BE2C (cell line): Measurements from ENCODE around the gene TRAF4.

Source experiments
- DNase-seq: peaks from one replicate; pipeline ENCODE4 v3.0.0-alpha.2; 2020
- H3K27me3 ChIP-seq: fragments of 250-450 bp; sonication (Bioruptor Pico); 2 replicates; pipeline ENCODE4 v1.5.1; 2020; ENCODE audit warnings: mild to moderate bottlenecking
- H3K36me3 ChIP-seq: fragments of 250-450 bp; sonication (Bioruptor Pico); 2 replicates; pipeline ENCODE4 v1.5.1; 2020; ENCODE audit warnings: mild to moderate bottlenecking
- H3K4me1 ChIP-seq: fragments of 250-450 bp; sonication (Bioruptor Pico); 2 replicates; pipeline ENCODE4 v1.5.1; 2020
- H3K4me3 ChIP-seq: 2 replicates; pipeline ENCODE4 v1.5.1; 2011; ENCODE audit warnings: low read depth, low read length
- H3K9me3 ChIP-seq: fragments of 250-450 bp; sonication (Bioruptor Pico); 2 replicates; pipeline ENCODE4 v1.5.1; 2020
- CTCF ChIP-seq: IDR thresholded peaks from 2 replicates; pipeline ENCODE4 v1.5.1; 2012; ENCODE audit warnings: mild to moderate bottlenecking, low read depth, low read length

The TRAF4 gene

DNA sequence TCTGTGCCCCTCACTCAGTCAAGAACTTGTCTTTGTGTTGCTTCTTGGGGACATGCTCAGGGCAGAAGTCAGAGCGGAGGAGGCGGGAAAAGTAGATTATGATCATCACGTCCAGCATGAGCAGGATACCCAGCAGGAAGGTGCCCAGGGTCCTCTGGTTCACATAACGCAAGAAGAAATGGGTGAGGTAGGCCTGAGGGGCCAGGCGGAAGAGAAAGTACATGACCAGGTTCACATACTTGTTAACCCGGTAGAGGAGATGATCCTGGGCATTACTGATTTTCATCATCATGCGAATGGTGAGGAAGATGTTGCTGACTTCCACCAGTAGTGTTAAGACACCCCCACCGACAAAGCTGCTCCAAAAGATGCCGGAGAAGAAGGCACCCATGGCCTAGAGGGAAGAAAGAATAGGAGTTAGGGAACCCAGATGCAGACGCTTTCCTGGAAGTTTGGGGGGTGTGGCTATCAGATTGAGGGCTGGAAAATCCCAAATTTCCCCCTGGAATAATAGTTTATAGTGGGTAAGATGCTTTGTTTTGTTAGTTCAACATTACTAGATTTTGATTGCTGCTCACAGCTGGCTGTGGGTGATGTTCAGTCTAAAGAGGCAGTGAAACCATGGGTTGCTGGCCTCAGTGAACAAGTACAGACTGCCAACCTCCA is 19.2 kb upstream of the TRAF4 start:
- Histone ChIP-seq H3K4me1 (peaks cover 3% of the 10 kb centered on the region; the same call in 1 of the 2 replicates), H3K9me3 (no peaks in the 10 kb centered on the region), H3K36me3 (peaks cover 53% of the 10 kb centered on the region), H3K4me3 (peak overlapping the region; percentile 64), H3K27me3 (no peaks in the 10 kb centered on the region)
- no peak for TF ChIP-seq CTCF
- DNase-seq: no peak

DNA sequence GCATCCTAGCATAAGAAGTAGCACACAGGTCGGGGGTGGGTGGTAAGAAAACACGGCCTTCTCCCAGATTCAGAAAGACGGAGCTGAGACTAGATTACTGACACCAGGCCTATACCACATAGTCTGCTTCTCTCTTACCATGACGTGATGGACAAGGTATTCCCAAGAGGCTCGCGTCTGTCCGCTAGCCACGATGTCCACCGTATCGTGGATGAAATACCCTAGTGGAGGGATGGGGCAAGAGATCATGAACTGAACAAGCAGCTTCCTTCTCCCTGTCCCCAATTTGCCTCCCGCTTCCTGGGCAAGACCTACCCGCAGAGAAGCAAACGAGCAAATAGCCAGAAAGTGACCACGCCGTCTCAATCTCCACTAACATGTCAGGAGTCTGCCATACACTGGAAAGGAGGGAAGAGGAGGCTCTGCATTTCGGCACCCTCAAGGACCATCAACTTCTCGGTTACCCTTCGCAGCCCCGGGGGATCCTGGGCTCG is 18.6 kb upstream of the TRAF4 start:
- TF ChIP-seq CTCF: peak; percentile 24; the same call in 1 of the 2 replicates
- H3K4me3 ChIP-seq: peak overlapping the region; percentile 64
- peak; percentile 43 for DNase-seq
- peaks cover 50% of the 10 kb centered on the region for H3K36me3 ChIP-seq
- no peaks in the 10 kb centered on the region for H3K27me3 ChIP-seq
- no peaks in the 10 kb centered on the region for H3K9me3 ChIP-seq
- H3K4me1 ChIP-seq: peaks cover 3% of the 10 kb centered on the region; the same call in 1 of the 2 replicates

DNA sequence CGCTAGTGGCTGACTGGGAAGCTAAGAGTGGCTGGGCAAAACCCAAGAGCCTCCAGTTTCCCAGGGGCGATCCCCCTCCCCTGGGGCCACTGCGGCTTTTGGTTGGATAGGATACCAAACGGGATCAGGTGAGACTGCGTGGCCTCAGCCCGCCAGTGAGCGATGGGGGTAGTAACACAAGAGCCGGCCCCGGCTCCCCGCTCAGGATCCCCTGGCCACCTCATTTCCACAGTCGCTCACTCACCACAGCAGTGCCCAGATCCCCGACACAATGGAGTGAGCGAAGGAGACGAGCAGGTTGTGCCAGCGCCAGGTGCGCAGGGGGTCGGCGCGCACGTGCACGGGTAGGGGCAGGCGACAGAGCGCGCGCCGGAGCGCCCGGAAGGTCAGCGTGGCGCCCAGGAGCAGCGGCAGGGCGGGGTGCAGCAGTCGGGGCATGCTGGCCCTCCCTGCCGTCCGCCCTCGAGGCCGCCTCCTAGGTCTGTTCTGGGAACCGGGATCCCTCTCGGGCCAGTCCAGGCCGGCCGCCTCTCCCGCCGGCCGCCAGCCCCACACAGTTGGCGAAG is 18.1 kb upstream of the TRAF4 start:
- peak; percentile 63 for DNase-seq
- H3K36me3 ChIP-seq: peaks cover 44% of the 10 kb centered on the region
- peaks cover 3% of the 10 kb centered on the region; the same call in 1 of the 2 replicates for H3K4me1 ChIP-seq
- H3K27me3 ChIP-seq: no peaks in the 10 kb centered on the region
- no peaks in the 10 kb centered on the region for H3K9me3 ChIP-seq
- TF ChIP-seq CTCF: no peak
- peak overlapping the region; percentile 64 for H3K4me3 ChIP-seq

DNA sequence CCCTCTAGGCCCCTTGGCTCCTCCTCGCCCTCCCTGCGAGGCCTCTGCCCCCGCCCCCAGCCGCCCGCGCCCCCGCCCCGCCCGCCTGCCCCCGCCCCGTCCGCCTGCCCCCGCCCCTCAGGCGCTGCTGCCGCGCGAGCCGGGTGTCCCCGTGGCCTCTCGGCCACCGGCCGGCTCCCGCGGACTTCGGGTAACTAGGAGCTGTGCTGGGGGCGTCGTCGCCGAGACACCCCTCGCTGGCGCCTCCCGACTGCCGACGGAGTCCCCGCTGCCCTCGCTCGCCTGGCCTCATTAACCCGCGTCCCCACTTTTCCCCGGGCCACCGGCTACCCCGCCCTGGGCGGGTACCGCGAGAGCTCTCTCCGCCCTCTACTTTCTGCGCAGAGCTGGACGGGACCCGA is 17.6 kb upstream of the TRAF4 start, which contains the start of gene TLCD1:
TSS of gene TLCD1 (minus strand) at position 8 of the 401 bp plus-strand sequence. CDS start 136 bp downstream, outside the sequence.
- TF ChIP-seq CTCF: no peak
- Histone ChIP-seq H3K4me3 (peak within 1 kb of the TSS; percentile 67), H3K4me1 (peaks cover 3% of the 10 kb centered on the region; the same call in 1 of the 2 replicates), H3K9me3 (no peaks in the 10 kb centered on the region), H3K36me3 (peaks cover 39% of the 10 kb centered on the region), H3K27me3 (no peaks in the 10 kb centered on the region)
- DNase-seq: peak; percentile 73

GRCh38 chr17:28726627-28727491 is 17.0 kb upstream of the TRAF4 start:
- Histone ChIP-seq H3K36me3 (peaks cover 33% of the 10 kb centered on the region), H3K9me3 (no peaks in the 10 kb centered on the region), H3K4me1 (peaks cover 3% of the 10 kb centered on the region; the same call in 1 of the 2 replicates), H3K4me3 (peak overlapping the region; percentile 67), H3K27me3 (no peaks in the 10 kb centered on the region)
- DNase-seq: peak; percentile 86
- TF ChIP-seq CTCF: peak; percentile 86
